ENCODE results near the gene ADAM19.
A peak's percentile ranks its signal among the peaks of the same experiment; 100 is the strongest.

ADAM19 gene

GRCh38 chr5:157505496-157505895 is 70.1 kb downstream of the ADAM19 start:
- peaks cover 65% of the 10 kb centered on the region for H3K36me3 ChIP-seq (replicated peaks; ENCODE audit: low read depth, low read length)

DNA sequence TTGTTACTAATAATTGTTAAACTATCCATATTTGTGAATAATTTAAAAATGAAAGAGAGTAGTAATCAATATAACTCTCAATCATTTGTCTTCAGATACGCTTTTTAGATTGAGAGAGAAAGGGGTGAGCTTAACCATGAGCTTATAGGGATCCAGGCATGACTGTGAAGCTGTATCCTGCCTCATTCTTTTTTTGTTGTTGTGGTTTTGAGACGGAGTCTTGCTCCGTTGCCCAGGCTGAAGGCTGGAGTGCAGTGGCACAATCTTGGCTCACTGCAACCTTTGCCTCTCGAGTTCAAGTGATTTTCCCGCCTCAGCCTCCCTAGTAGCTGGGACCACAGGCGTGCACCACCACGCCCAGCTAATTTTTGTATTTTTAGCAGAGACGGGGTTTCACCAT is 71.5 kb downstream of the ADAM19 start:
- TF ChIP-seq EZH2phosphoT487 (IDR thresholded peaks at IDR 0.05; ENCODE audit: low read depth): no peak
- no peak for TF ChIP-seq CTCF (IDR thresholded peaks at IDR 0.05; ENCODE audit: low read depth, low read length)
- Histone ChIP-seq H3K27ac (ENCODE audit: low read length) (no peak overlapping the region), H3K36me3 (replicated peaks; ENCODE audit: low read depth, low read length) (peaks cover 69% of the 10 kb centered on the region), H3K9me3 (ENCODE audit: insufficient read depth, low read length) (no peaks in the 10 kb centered on the region), H2AFZ (ENCODE audit: low read depth, low read length) (no peak overlapping the region), H3K4me1 (ENCODE audit: low read length) (peaks cover 52% of the 10 kb centered on the region), H3K9ac (ENCODE audit: low read length) (no peak overlapping the region), H3K79me2 (ENCODE audit: low read length) (no peaks in the 10 kb centered on the region), H3K4me2 (ENCODE audit: low read length) (no peak overlapping the region), H3K27me3 (ENCODE audit: low read depth, low read length) (no peaks in the 10 kb centered on the region), H4K20me1 (ENCODE audit: insufficient read depth, low read length) (no peaks in the 10 kb centered on the region), H3K4me3 (ENCODE audit: low read length) (no peak overlapping the region)

More at GRCh38 chr5:157505496-157505895, 70.1 kb downstream of the ADAM19 start:
- H3K79me2 ChIP-seq (ENCODE audit: low read length): no peaks in the 10 kb centered on the region
- H3K4me3 ChIP-seq (ENCODE audit: low read length): no peak overlapping the region
- H3K9me3 ChIP-seq (ENCODE audit: insufficient read depth, low read length): no peaks in the 10 kb centered on the region
- no peak overlapping the region for H2AFZ ChIP-seq (ENCODE audit: low read depth, low read length)
- peaks cover 44% of the 10 kb centered on the region for H3K4me1 ChIP-seq (ENCODE audit: low read length)
- H3K4me2 ChIP-seq (ENCODE audit: low read length): no peak overlapping the region
- TF ChIP-seq CTCF (IDR thresholded peaks at IDR 0.05; ENCODE audit: low read depth, low read length) (no peak), EZH2phosphoT487 (IDR thresholded peaks at IDR 0.05; ENCODE audit: low read depth) (no peak)
- no peak overlapping the region for H3K27ac ChIP-seq (ENCODE audit: low read length)
- no peaks in the 10 kb centered on the region for H4K20me1 ChIP-seq (ENCODE audit: insufficient read depth, low read length)
- no peaks in the 10 kb centered on the region for H3K27me3 ChIP-seq (ENCODE audit: low read depth, low read length)
- no peak overlapping the region for H3K9ac ChIP-seq (ENCODE audit: low read length)

- H3K4me1 ChIP-seq (ENCODE audit: low read length): peaks cover 52% of the 10 kb centered on the region
- no peak overlapping the region for H2AFZ ChIP-seq (ENCODE audit: low read depth, low read length)
- TF ChIP-seq CTCF (IDR thresholded peaks at IDR 0.05; ENCODE audit: low read depth, low read length) (no peak), EZH2phosphoT487 (IDR thresholded peaks at IDR 0.05; ENCODE audit: low read depth) (no peak)
- no peaks in the 10 kb centered on the region for H3K79me2 ChIP-seq (ENCODE audit: low read length)
- no peak overlapping the region for H3K9ac ChIP-seq (ENCODE audit: low read length)
- H3K4me3 ChIP-seq (ENCODE audit: low read length): no peak overlapping the region
- no peaks in the 10 kb centered on the region for H3K9me3 ChIP-seq (ENCODE audit: insufficient read depth, low read length)
- H4K20me1 ChIP-seq (ENCODE audit: insufficient read depth, low read length): no peaks in the 10 kb centered on the region
- peak overlapping the region; percentile 73 for H3K27ac ChIP-seq (ENCODE audit: low read length)
- H3K36me3 ChIP-seq (replicated peaks; ENCODE audit: low read depth, low read length): peaks cover 67% of the 10 kb centered on the region
- peak overlapping the region; percentile 35 for H3K4me2 ChIP-seq (ENCODE audit: low read length)
- H3K27me3 ChIP-seq (ENCODE audit: low read depth, low read length): no peaks in the 10 kb centered on the region
These were observed 73.4 kb downstream of the ADAM19 start for GRCh38 chr5:157502143-157502647.

DNA sequence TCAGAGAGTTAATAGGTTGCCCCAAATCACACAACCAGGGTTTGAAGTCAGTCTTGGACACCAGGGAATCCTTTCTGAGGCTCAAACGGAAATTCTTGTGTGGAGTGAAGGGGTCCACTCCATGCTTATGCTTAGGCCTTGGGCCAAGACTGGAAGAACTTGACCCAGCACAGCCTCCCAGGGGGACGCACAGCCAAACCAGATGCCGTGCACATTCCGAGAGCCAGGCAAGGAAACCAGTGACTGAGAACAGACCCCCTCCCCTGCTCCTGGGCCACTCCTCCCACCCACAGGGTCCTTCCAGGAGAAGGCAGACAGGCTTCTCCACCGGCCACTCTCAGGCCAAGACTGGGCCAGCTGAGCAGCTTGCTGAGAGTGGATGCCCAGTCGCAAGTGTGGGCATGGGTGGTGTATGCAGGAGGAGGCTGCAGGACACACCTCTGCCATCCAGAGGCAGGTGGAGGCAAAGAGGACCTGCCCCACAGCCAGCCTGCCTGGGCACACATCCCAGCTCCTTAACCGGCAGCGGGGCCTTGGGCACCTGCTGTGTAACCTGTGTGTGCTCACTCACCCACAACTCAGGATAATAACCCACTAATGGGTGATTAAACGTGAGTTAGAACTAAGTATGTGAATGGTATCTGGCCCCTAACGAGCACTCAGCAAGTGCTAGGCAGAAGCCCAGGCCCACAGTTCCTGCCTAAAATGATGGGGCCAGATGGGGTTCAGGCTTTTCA is 77.5 kb downstream of the ADAM19 start:
- Histone ChIP-seq H3K4me3 (ENCODE audit: low read length) (no peak overlapping the region), H3K4me1 (ENCODE audit: low read length) (peaks cover 32% of the 10 kb centered on the region), H3K27me3 (ENCODE audit: low read depth, low read length) (no peaks in the 10 kb centered on the region), H3K36me3 (replicated peaks; ENCODE audit: low read depth, low read length) (peaks cover 56% of the 10 kb centered on the region), H3K9me3 (ENCODE audit: insufficient read depth, low read length) (no peaks in the 10 kb centered on the region), H2AFZ (ENCODE audit: low read depth, low read length) (no peak overlapping the region), H3K27ac (ENCODE audit: low read length) (no peak overlapping the region), H3K4me2 (ENCODE audit: low read length) (no peak overlapping the region), H4K20me1 (ENCODE audit: insufficient read depth, low read length) (no peaks in the 10 kb centered on the region), H3K9ac (ENCODE audit: low read length) (no peak overlapping the region), H3K79me2 (ENCODE audit: low read length) (no peaks in the 10 kb centered on the region)
- TF ChIP-seq EZH2phosphoT487 (IDR thresholded peaks at IDR 0.05; ENCODE audit: low read depth) (no peak), CTCF (IDR thresholded peaks at IDR 0.05; ENCODE audit: low read depth, low read length) (no peak)

All from OCI-LY3 (cell line).